Measurements from ENCODE around the gene KLC3.

GRCh38 chr19:45322311-45322710, 18.2 kb upstream of the KLC3 start:
- TF ChIP-seq CTCF (IDR thresholded peaks at IDR 0.05; ENCODE audit: low read length): no peak
- no peak for TF ChIP-seq EZH2 (IDR thresholded peaks at IDR 0.05; ENCODE audit: borderline replicate concordance, low read length)

All from OCI-LY1 (cell line).